Gastroesophageal sphincter (tissue), 3 donors: ENCODE data around the gene CASQ1.

Experiments
- EP300 ChIP-seq: sonication (generic); formaldehyde crosslinking; IDR thresholded peaks from one replicate; pipeline ENCODE4 v1.6.1; 2017; ENCODE audit warnings: antibody characterized with exemption, mild to moderate bottlenecking
- POLR2A ChIP-seq, 2 donors: fragments of 450-650 bp; IDR thresholded peaks; one replicate each; pipeline ENCODE4 v1.6.1; 2017; ENCODE audit warnings: antibody characterized with exemption in 2 of 2, mild to moderate bottlenecking in 2 of 2, moderate library complexity in 1 of 2
- POLR2AphosphoS5 ChIP-seq: sonication (generic); formaldehyde crosslinking; IDR thresholded peaks from one replicate; pipeline ENCODE4 v1.6.1; 2017; ENCODE audit warnings: antibody characterized with exemption
- TF ChIP-seq, protein P1 (sequence below), 4 experiments: fragments of 200-600 bp in 2 of 4; fragments of 450-650 bp in 2 of 4; sonication (generic) in 1 of 4; IDR thresholded peaks; one replicate each; pipeline ENCODE4 v1.5.1; 2017 to 2019; ENCODE audit warnings: antibody characterized with exemption in 4 of 4, mild to moderate bottlenecking in 2 of 4, moderate library complexity in 2 of 4

DNA sequence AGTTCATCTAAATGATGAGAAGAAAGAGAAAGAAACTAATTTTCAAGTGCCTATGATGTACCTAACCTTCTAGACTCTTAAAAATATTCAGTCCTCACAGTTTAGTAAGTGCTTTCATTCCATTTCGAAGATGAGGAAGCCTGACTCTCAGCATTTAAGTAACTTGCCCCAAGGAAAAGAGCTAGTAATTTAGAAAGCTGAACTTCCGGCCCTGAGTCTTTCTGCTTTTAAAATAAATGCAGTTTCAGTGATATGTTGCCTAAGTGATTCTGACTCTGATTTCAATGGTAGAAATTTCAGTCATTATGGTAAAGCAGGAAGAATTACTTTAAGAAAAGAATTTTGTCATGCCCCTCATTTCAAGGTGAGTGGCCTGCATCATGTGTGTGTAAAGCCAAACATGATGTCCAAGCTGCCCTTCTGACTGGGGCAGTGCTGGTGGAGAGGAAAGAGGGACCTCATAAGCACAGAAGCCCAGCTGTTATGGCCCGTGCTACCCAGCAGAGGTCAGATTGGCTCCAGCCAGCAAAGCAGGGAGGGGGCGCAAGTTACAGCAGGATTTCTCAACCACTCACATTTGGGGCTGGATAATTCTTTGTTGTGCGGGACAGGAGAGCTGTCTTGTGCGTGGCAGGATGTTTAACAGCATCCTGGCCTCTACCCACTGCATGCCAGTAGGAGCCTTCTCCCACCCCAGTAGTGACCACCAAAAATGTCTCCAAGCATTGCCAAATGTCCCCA, 28.2 kb upstream of the CASQ1 start:
- TF ChIP-seq POLR2A (IDR thresholded peaks at IDR 0.05) = no peak
- TF ChIP-seq, protein P1, sequence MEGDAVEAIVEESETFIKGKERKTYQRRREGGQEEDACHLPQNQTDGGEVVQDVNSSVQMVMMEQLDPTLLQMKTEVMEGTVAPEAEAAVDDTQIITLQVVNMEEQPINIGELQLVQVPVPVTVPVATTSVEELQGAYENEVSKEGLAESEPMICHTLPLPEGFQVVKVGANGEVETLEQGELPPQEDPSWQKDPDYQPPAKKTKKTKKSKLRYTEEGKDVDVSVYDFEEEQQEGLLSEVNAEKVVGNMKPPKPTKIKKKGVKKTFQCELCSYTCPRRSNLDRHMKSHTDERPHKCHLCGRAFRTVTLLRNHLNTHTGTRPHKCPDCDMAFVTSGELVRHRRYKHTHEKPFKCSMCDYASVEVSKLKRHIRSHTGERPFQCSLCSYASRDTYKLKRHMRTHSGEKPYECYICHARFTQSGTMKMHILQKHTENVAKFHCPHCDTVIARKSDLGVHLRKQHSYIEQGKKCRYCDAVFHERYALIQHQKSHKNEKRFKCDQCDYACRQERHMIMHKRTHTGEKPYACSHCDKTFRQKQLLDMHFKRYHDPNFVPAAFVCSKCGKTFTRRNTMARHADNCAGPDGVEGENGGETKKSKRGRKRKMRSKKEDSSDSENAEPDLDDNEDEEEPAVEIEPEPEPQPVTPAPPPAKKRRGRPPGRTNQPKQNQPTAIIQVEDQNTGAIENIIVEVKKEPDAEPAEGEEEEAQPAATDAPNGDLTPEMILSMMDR (IDR thresholded peaks at IDR 0.05) = peak in 2 of 4 experiments; percentile 29 to 63
- TF ChIP-seq EP300 = no peak
- no peak for TF ChIP-seq POLR2AphosphoS5
